Astrocyte (in vitro differentiated cells and primary cell): ENCODE results near the gene ACAA1. TPM values are rescaled to one million over a fixed set of nuclear protein-coding genes. Genes with fewer than 3 reads are reported as not detected.

Source experiments
- DNase-seq: peaks from one replicate; pipeline ENCODE4 v3.0.0-alpha.2; 2010; ENCODE audit warnings: low read depth
- FAIRE-seq: peaks from 2 replicates; lab custom pipeline; 2011; peaks lifted over from hg19 to GRCh38; lab: Jason Lieb, UNC
- H2AFZ ChIP-seq: 2 replicates; pipeline ENCODE4 v1.6.0; 2012; ENCODE audit warnings: low read depth, low read length, inconsistent platforms
- H3K27ac ChIP-seq: 2 replicates; pipeline ENCODE4 v1.5.1; 2011; ENCODE audit warnings: low read depth, low read length, inconsistent platforms
- H3K27me3 ChIP-seq: 2 replicates; pipeline ENCODE4 v1.6.0; 2011; ENCODE audit warnings: low read length, inconsistent platforms; ENCODE audit not compliant: insufficient read depth
- H3K36me3 ChIP-seq: 2 replicates; pipeline ENCODE4 v1.5.1; 2011; ENCODE audit warnings: low read length, inconsistent platforms; ENCODE audit not compliant: insufficient read depth
- H3K4me1 ChIP-seq: 2 replicates; pipeline ENCODE4 v1.5.1; 2011; ENCODE audit warnings: low read length, inconsistent platforms; ENCODE audit not compliant: insufficient read depth
- H3K4me2 ChIP-seq: 2 replicates; pipeline ENCODE4 v1.6.0; 2012; ENCODE audit warnings: low read length, inconsistent platforms
- H3K4me3 ChIP-seq: 2 replicates; pipeline ENCODE4 v1.5.1; 2011; ENCODE audit warnings: low read depth, mild to moderate bottlenecking, low read length, inconsistent platforms; ENCODE audit not compliant: insufficient read depth
- H3K79me2 ChIP-seq: 2 replicates; pipeline ENCODE4 v1.6.0; 2012; ENCODE audit warnings: mild to moderate bottlenecking, low read length, inconsistent platforms; ENCODE audit not compliant: insufficient read depth
- H3K9ac ChIP-seq: 2 replicates; pipeline ENCODE4 v1.6.0; 2012; ENCODE audit warnings: mild to moderate bottlenecking, low read length, inconsistent platforms
- H3K9me3 ChIP-seq: 2 replicates; pipeline ENCODE4 v1.5.1; 2012; ENCODE audit warnings: low read depth, mild to moderate bottlenecking, low read length, inconsistent platforms; ENCODE audit not compliant: insufficient read depth
- H4K20me1 ChIP-seq: 2 replicates; pipeline ENCODE4 v1.6.0; 2012; ENCODE audit warnings: low read length, inconsistent platforms; ENCODE audit not compliant: insufficient read depth
- H3K27ac Mint-ChIP-seq: one replicate; pipeline ENCODE4 v1.8.0; 2021; ENCODE audit warnings: mild to moderate bottlenecking, mixed read lengths; ENCODE audit not compliant: unreplicated experiment
- H3K27me3 Mint-ChIP-seq: one replicate; pipeline ENCODE4 v1.8.0; 2021; ENCODE audit warnings: low read depth, mixed read lengths; ENCODE audit not compliant: unreplicated experiment
- H3K36me3 Mint-ChIP-seq: one replicate; pipeline ENCODE4 v1.8.0; 2021; ENCODE audit warnings: low read depth, mixed read lengths; ENCODE audit not compliant: unreplicated experiment
- H3K4me1 Mint-ChIP-seq: one replicate; pipeline ENCODE4 v1.8.0; 2021; ENCODE audit warnings: low read depth, mixed read lengths; ENCODE audit not compliant: unreplicated experiment
- H3K4me3 Mint-ChIP-seq: one replicate; pipeline ENCODE4 v1.8.0; 2021; ENCODE audit warnings: mild to moderate bottlenecking, moderate library complexity, mixed read lengths; ENCODE audit not compliant: unreplicated experiment
- H3K9me3 Mint-ChIP-seq: one replicate; pipeline ENCODE4 v1.8.0; 2021; ENCODE audit warnings: mild to moderate bottlenecking, mixed read lengths; ENCODE audit not compliant: unreplicated experiment
- CTCF ChIP-seq: IDR thresholded peaks from 2 replicates; pipeline ENCODE4 v1.5.1; 2011; ENCODE audit warnings: low read depth, mild to moderate bottlenecking, inconsistent platforms, low read length, moderate library complexity; ENCODE audit not compliant: insufficient read depth
- EZH2 ChIP-seq: IDR thresholded peaks from 2 replicates; pipeline ENCODE4 v1.6.1; 2012; ENCODE audit warnings: mild to moderate bottlenecking, low read length, inconsistent platforms; ENCODE audit not compliant: insufficient read depth
- total RNA-seq: library from RNA; stranded (reverse); gene quantifications from 2 replicates; pipeline ENCODE4 v1.2.1, GENCODE V29; 2021

The ACAA1 gene
- total RNA-seq, 1 donor from 2014 or later = 69.4 TPM

- no peak overlapping the region for H3K4me3 Mint-ChIP-seq
- TF ChIP-seq EZH2 (no peak), CTCF (no peak)
- no peak overlapping the region for H3K27ac Mint-ChIP-seq
- FAIRE-seq (no peak), DNase-seq (no peak)
- peaks cover 23% of the 10 kb centered on the region for H4K20me1 ChIP-seq
- H3K36me3 ChIP-seq = peaks cover 23% of the 10 kb centered on the region
- H3K36me3 Mint-ChIP-seq = peaks cover 23% of the 10 kb centered on the region
- no peak overlapping the region for H2AFZ ChIP-seq
- no peak overlapping the region for H3K9ac ChIP-seq
- no peak overlapping the region for H3K27ac ChIP-seq
- H3K79me2 ChIP-seq = no peaks in the 10 kb centered on the region
- H3K4me3 ChIP-seq = no peak overlapping the region
- H3K4me1 ChIP-seq = no peaks in the 10 kb centered on the region
- H3K9me3 ChIP-seq = no peaks in the 10 kb centered on the region
- H3K27me3 Mint-ChIP-seq = no peaks in the 10 kb centered on the region
- H3K4me2 ChIP-seq = no peak overlapping the region
- no peaks in the 10 kb centered on the region for H3K4me1 Mint-ChIP-seq
- H3K9me3 Mint-ChIP-seq = peaks cover 2% of the 10 kb centered on the region
- H3K27me3 ChIP-seq = no peaks in the 10 kb centered on the region
Measured at GRCh38 chr3:38121832-38122461, 15.0 kb downstream of the ACAA1 start.

GRCh38 chr3:38121451-38121831 lies 15.5 kb downstream of the ACAA1 start:
- H2AFZ ChIP-seq = no peak overlapping the region
- H3K4me2 ChIP-seq = no peak overlapping the region
- no peaks in the 10 kb centered on the region for H3K4me1 ChIP-seq
- TF ChIP-seq EZH2 (no peak), CTCF (no peak)
- H4K20me1 ChIP-seq = peaks cover 21% of the 10 kb centered on the region
- H3K9me3 ChIP-seq = no peaks in the 10 kb centered on the region
- Mint-ChIP-seq H3K27me3 (no peaks in the 10 kb centered on the region), H3K4me3 (no peak overlapping the region), H3K4me1 (no peaks in the 10 kb centered on the region), H3K36me3 (peaks cover 23% of the 10 kb centered on the region), H3K9me3 (peaks cover 2% of the 10 kb centered on the region), H3K27ac (no peak overlapping the region)
- no peak overlapping the region for H3K9ac ChIP-seq
- H3K4me3 ChIP-seq = no peak overlapping the region
- H3K36me3 ChIP-seq = peaks cover 21% of the 10 kb centered on the region
- FAIRE-seq (no peak), DNase-seq (no peak)
- H3K79me2 ChIP-seq = no peaks in the 10 kb centered on the region
- no peaks in the 10 kb centered on the region for H3K27me3 ChIP-seq
- H3K27ac ChIP-seq = no peak overlapping the region

- no peaks in the 10 kb centered on the region for H3K27me3 ChIP-seq
- Mint-ChIP-seq H3K9me3 (peaks cover 2% of the 10 kb centered on the region), H3K27me3 (peaks cover 2% of the 10 kb centered on the region), H3K4me3 (no peak overlapping the region), H3K36me3 (peaks cover 24% of the 10 kb centered on the region), H3K4me1 (no peaks in the 10 kb centered on the region), H3K27ac (no peak overlapping the region)
- H2AFZ ChIP-seq = no peak overlapping the region
- DNase-seq = no peak
- no peak overlapping the region for H3K9ac ChIP-seq
- TF ChIP-seq CTCF (no peak), EZH2 (no peak)
- no peaks in the 10 kb centered on the region for H3K4me1 ChIP-seq
- peaks cover 21% of the 10 kb centered on the region for H4K20me1 ChIP-seq
- no peaks in the 10 kb centered on the region for H3K79me2 ChIP-seq
- no peak for FAIRE-seq
- no peak overlapping the region for H3K4me2 ChIP-seq
- no peak overlapping the region for H3K27ac ChIP-seq
- H3K36me3 ChIP-seq = peaks cover 16% of the 10 kb centered on the region
- H3K4me3 ChIP-seq = no peak overlapping the region
- H3K9me3 ChIP-seq = no peaks in the 10 kb centered on the region
Measured at GRCh38 chr3:38120693-38121450, 16.1 kb downstream of the ACAA1 start.
